Suprapubic skin (tissue), 4 donors: Measurements from ENCODE around the gene ITLN1.

ENCODE experiments used
- CTCF ChIP-seq, 2 donors: fragments of 200-600 bp in 1 of 2; fragments of 450-650 bp in 1 of 2; sonication (generic) in 1 of 2; IDR thresholded peaks; one replicate each; pipeline ENCODE4 v1.5.1; 2016 to 2019; ENCODE audit warnings: antibody characterized with exemption in 2 of 2, mild to moderate bottlenecking in 1 of 2, moderate library complexity in 1 of 2
- EP300 ChIP-seq: sonication (generic); formaldehyde crosslinking; IDR thresholded peaks from one replicate; pipeline ENCODE4 v1.6.1; 2017; ENCODE audit warnings: antibody characterized with exemption
- POLR2AphosphoS5 ChIP-seq, 3 donors: sonication (generic); formaldehyde crosslinking; IDR thresholded peaks; one replicate each; pipeline ENCODE4 v1.6.1; 2017; ENCODE audit warnings: antibody characterized with exemption in 3 of 3

DNA sequence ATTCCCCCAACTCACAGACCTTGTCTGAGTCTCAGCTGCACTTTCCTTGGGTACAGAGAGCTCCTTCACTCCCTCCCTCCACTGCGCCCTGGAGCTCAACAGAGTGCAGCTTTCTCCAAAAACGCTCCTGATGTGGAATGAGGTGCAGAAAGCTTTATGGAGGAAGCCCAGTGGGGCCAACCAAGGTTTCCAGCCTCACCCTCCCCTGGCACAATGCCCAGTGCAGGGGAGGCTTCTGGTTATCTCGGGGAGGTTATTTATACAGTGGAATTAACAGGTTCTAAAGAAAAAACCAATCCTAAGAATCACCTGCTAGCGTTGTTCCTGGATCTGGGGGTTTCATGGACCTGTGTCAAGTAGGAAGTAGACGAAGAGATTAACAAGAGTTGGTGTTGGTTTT, at the start of gene ITLN1:
- TF ChIP-seq CTCF (IDR thresholded peaks at IDR 0.05) (no peak), EP300 (no peak), POLR2AphosphoS5 (IDR thresholded peaks at IDR 0.05) (no peak)
